IPS-NIHi11 (cell line): Measurements from ENCODE around the gene EFL1.

ENCODE experiments used
- DNase-seq: peaks from one replicate; pipeline ENCODE4 v3.0.0; 2012; ENCODE audit warnings: mixed read lengths, low spot score

The EFL1 gene

DNA sequence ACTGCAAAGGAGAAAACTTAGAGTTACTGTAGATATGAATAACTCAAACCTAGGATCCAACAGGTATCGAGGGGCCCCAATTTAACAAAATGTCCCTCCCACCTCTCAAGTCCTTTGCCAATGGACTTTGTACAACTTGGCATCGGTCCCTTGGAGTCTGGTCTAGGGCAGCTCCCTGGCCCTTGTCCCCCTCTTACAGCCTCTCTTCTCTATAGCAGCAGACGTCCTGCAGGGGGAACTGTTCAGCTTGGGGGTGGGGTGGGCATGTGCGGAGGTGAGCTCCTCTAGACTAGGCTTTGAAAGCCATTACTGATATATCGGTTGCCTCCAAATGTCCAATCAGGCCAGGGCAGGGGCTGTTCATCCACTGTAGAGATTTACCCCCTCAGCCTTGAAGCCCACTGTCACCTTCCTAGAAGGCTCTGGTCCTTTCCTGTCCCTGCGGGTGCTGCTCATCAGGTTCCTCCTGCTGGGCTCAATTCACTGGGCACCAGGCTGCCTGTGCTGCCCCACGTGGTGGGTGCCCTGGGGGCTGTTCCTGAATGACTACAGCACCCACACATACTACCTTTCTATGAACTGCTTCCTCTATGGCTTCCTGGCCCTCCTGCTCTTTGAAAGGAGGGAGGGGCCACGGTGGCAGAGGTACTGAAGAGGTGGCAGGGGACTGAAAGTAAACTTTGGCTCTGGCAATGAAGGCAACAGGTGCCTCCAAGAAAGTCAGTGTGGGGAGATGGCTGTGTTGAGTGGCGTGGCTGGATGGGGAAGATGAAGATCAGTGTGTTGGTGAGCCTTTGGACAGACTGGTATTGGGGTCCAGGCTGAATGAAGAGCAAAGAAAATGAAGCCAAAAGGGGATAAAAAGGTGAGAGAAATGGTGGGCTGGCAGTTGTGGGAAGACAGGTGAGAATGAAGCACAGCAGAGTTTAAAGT, 137.9 kb downstream of the EFL1 start:
- no peak for DNase-seq

DNA sequence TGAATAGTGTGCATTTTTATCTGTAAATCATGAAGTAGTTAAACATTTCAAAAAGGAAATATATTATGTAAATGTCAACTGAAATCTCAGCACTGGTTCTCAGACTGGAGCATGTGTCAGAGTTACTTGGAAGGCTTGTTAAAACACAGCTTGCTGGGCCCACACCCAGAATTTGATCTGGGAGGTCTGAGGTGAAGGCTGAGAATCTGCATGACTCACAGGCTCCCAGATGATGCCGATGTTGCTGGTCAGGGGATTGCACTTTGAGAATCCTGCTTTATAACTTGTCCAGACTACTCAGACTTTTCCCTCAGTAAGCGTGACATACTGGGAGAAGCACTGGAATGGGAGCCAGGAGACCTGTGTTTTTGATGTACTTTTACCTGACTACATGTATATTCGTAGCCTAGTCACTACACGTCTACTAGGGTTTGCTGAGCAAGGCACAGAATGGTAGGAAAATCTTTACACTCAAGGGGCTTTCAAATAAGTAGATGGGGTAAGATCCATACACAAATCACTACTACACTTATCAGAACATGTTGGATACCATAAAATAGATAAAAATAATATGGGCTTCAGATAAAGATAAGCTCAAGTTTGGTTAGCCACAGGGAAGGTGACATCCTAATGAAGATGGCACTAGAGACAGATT, 139.7 kb downstream of the EFL1 start:
- DNase-seq = no peak

DNA sequence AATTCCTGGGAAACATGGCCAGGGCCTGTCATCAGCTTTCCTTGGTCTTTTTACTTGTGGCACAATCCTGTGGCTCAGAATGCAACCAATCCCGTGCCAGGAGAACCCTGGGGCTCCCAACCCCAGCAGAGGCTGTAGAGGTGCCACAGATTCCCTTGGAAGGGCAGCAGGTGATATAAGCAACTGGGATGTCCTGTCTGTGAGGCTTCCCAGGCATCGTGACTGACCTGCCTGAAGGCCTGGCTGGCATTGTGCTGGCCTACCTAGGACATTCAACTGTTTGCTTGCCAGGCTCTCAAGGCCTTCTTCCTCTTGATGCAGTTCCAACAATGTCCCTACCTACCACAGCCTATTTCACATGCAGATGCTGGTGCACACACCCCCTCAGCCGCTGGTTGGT, 144.5 kb downstream of the EFL1 start:
- DNase-seq = no peak

DNA sequence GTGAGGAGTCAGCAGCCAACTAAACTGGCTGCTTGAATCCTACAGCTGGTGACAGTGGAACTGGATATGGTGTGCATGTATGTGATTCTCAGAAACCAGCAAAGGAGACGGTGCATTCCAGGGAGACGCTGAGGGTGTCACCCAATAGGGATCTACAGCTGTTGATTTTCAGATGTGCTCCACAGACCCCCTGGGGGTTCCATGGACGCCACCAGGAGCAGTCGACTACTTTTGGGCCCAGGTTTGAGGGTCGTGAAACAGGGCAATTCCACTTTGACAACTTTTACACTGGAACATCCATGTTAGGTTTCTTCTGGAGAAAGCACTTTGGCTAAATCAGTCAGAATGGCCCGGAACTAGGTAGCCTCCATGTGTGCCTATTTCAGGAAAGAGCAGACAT, 145.2 kb downstream of the EFL1 start:
- no peak for DNase-seq

DNA sequence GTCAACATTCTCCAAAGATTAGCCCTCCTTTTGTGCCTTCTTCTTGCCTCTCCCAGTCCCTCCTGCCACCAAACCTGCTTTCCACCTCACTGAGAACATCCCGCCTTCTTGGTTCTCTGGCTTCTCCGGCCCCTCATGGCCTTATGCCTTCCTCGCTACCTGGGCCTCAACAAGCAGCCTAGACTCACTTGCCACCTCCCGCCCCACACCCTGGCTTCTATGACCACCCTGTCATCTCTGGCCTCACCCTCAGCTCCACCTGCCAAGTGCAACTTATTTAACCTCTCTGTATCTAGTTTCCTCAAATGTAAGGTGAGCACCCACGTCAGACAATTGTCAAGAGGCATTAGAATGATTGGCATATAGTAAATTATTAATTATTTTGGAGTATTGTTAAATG, 147.9 kb downstream of the EFL1 start:
- DNase-seq = no peak

DNA sequence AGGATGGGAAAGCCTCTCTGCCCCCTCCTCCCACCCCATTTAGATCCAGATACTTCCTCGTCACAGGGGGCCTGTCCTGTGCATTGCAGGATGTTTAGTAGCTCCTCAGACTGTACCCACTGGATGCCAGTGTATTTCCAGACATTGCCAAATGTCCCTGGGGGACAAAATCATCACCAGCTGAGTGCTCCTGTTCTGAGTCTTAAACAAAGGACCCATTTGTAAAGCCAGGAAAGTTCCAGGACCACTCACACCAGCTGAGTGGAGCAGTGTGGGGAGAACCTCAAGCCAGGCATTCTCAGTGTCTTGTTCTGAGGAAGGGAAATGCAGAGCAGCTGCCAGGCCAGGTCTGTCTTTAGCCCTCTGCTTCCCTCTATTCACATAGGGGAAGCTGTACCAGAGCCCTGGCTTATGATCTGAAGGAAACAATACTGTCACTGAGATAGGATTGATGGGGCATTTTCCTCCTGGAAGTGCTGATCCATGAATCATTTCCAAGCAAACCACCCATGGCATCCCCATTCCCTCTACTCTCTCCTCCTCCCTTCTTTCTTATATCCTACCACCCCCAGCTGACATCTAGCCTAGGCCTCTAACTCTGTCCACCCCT, 149.3 kb downstream of the EFL1 start:
- no peak for DNase-seq

DNA sequence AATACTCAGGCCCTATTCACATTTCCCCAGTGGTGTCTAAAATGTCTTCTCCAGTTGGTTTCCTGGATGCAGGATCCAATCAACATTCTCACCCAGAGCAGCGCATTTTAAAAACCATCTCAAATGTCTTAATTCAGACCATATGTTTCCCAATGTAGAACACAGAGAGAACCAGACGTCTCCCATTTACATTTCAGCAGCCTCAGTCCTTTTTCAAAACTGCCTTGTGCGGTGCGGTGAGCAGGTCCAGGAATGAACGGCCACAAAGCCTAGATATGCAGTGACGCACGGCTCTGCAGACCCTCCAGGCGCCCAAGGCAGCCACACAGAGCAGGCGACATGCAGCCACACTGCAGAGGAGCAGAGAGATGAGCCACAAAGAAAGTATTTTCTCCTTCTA, 150.6 kb downstream of the EFL1 start:
- DNase-seq = no peak

DNA sequence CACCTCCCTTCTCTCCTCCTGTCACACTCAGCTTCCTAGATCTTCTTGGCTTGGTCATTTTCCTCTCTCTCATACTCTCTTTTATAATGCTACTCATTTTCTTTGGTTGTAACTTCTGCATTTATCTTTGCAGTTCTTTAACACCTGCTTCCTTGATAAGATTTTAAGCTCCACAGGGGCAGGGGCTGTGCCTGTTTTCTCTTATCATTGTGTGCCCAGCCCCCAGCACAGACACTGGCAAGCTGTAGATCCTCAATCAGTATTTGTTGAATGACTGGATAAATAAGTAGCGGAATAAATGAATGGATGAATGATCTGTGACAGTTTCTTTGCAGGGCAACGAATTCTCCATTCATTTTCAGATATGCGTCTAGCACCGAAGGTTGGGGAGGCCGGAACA, 152.4 kb downstream of the EFL1 start:
- no peak for DNase-seq

DNA sequence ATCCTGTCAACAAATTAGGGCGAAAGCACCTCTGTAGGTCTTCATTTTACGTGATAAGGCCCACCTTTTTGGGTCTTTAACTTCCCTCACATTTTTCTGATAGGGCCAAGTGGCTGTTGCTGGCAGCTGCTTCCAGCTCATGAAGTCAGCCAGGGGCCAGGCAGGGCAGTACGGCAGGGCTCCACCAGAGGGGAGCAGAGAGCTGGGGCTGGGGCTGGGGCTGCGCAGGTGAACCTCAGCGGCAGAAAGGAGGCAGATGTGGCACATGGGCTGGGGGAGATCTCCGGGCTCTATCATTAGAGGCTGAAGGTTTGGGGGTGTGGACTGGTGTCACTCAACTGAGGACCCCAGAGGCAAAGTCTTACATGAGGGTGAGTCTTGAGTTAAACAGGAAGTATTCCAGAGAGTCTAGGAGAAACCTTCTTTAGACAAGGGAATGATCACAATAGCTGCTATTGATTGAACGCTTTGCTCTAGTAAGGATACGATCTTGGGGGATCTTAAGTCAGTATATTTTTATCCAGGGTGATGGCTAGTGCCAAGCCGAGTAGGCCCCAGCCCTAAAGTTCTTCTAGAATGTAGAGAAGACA, 153.9 kb downstream of the EFL1 start:
- DNase-seq = peak; percentile 88

DNA sequence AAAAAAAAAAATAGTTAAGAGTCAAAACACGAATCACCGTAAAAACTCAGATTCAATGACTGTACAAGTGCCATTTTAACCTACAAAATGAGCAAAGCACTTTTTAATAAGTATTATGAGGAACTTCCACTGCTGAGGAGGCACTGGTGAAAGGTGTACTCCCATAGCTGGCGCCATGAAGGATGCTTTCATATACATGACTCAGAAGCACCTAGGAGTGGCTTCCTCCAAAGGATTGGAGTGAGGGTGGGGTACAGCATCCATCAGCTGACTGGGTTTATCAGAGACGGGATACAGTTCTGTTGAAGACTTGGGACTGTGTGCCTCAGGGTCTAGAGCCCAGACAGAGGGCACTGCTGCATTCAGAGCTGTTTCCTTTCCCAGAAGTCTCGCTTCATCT, 155.9 kb downstream of the EFL1 start:
- DNase-seq = no peak

DNA sequence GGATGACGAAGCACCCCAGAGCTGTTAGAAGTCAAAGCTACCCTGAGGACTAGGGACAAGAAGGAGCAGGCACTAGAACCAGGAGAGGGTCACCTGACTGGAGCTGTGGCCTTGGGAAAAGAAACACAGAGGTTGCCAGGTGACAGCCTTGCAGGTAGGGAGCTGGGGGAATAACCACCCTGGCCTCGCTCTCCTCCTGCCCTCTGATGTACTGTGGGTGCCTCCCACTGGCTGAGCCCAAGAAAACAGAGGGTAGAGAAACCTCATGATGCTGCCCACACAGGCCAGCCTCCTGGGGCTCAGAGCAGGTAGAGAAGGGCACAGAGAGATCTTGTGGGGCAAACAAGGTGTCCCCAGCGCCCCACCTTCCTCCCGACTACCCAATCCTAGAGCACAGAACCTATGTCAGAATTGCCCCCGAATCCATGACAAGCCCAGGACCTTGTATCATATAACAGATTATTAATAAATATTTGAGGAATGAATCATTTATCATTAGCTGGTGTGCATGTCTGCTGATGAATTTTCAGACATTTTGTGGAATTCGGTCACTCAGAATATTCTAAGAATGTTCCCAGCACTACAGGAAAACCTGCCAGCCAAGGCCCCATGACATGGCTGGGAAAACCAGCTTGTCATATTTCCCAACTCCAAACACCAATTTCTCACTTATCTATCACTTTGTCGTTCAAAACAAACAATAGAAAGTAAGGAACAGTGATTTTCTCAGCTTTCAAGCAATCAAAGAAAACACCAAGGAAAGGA, 156.9 kb downstream of the EFL1 start:
- peak; percentile 25 for DNase-seq

DNA sequence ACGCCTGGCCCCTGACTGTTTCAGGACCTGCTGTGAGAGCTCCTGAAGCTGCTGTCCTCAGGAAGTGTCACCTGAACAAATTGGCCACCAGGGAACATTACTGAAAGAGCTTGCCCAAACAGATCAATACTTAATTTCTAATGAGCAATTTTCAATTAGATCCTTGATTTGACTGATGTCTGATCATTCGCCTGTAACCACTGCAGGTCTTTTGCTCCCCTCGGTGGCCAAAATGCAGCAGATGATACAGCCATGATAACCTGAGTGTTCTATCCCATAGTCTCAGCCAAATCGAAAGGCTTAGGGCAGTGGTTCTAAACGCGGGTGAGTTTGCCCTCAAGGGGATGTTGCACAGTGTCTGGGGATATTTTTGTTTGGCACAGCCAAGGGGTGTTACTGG, 159.1 kb downstream of the EFL1 start:
- no peak for DNase-seq

DNA sequence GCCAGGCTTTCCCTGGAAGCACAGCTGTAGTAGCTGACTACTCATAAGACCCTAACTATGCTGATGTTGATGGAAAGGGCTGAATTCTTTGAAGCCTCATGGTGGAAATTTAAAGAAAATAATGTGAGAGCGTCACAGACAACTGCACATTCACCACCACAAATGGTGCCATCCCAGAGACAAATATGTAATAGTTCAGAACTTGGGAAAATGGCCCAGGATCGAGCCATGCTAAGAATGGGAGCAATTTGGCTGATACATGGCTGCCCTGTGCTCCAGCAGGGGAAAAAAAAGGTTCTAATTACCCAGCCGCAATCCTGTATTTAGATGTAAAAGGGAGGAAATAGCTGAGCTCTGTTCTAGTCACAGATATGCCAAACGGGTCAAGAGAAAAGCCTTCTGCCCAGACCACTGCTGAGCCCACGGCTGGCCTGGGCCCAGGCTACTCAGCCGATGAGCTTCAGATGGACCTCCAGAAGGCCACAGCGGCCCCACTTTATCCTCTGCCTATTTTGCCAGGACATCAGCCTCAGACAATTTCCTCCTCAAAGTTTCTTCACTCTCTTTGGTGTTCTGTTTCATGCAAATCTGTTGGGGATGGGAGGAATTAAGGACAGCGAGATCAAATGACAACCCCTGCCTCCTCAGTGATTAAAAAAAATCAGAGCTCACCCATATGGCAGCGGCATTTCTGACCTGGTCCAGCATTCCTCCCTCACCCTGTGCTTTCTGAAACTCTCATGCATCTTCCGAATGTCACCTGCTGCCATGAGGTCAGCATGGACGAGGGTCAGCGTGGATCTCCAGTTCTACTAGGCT, 162.2 kb downstream of the EFL1 start:
- peak; percentile 26 for DNase-seq

DNA sequence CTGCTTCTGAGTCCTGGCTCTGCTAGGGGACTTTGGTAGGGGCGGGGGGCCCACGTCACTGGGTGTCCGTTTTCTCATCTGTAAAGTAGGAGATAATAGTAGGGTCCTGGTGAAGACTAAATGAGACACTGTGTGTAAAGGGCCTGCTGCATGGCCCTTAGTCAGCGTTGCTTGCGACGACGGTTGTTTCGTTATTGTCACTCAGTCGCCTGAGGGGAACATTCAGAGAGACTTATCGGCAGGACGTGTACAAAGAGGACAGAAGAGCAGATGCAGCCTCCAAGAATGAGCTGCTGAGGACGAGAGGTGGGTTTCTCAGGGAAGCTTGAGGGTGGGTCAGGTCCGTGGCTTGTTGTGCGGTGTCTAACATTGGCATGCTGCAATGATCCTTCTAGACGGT, 163.9 kb downstream of the EFL1 start:
- DNase-seq = no peak

DNA sequence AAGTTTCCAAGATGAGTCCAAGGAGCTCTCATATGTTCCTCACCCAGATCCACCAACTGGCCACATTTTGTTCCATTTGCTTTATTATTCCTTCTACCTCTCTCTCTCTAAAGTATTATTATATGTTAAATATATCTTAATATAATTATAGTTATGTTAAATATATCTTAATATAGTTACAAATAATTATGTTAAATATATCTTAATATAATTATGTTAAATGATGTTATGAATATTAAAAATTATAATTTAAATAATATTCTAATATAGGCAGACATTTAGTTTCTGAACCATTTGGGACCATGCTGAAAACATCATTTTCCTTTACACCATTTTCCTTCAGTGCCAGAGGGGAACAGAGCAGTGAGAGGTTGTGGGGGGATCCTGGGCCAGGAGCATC, 166.7 kb downstream of the EFL1 start:
- no peak for DNase-seq

DNA sequence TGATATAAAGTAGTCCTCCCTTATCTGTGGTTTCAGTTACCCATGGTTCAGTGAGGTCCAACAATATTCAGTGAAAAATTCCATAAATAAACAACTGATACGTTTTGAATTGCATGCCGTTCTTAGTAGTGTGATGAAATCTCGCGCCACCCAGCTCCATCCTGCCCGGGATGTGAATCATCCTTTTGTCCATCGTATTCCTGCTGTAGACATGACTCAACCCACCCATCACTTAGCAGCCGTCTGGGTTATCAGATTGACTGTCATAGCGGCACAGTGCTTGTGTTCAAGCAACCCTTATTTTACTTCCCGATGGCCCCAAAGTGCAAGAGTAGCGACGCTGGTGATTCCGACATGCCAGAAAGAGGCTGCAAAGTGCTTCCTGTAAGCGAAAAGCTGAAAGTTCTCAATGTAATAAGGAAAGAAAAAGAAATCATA, 168.7 kb downstream of the EFL1 start:
- no peak for DNase-seq

DNA sequence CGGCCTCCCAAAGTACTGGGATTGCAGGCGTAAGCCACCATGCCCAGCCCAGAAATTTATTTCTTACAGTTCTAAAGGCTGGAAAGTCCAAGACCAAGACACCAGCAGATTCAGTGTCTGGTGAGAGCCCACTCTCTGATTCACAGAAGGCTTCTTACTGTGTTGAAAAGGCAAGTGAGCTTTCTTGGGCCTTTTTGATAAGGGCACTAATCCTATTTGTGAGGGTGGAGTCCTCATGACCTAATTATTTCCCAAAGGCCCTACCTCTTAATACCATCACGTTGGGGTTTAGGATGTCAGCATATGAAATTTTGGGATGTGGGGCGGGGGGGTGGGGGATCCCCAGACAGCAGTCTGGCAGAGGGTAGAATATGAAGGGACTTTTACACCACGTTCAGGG, 169.2 kb downstream of the EFL1 start:
- DNase-seq = no peak

DNA sequence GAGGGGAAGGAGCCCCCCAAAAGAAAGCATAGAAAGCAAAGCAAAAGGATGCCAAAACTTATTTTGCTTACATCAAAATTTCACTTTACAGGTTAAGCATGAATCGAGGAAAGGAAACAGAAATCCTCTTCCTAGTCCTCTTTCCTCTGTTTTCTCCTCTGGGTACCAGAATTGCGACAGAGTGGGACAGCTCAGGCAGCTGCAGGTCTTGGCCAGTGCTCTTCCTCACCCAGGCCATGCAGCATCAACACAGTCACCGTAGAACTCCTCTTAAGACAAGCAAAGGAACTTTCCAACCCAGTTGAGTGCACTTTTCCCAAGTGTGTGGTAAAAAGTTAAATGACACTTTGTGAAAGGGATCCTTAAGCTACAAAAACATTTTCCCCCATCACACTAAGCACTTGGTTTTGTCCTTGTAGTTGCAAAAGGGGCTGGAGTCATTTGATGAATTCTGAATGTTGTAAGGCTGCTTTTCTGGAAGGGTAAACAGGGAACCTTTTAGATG, 170.8 kb downstream of the EFL1 start:
- DNase-seq = no peak

DNA sequence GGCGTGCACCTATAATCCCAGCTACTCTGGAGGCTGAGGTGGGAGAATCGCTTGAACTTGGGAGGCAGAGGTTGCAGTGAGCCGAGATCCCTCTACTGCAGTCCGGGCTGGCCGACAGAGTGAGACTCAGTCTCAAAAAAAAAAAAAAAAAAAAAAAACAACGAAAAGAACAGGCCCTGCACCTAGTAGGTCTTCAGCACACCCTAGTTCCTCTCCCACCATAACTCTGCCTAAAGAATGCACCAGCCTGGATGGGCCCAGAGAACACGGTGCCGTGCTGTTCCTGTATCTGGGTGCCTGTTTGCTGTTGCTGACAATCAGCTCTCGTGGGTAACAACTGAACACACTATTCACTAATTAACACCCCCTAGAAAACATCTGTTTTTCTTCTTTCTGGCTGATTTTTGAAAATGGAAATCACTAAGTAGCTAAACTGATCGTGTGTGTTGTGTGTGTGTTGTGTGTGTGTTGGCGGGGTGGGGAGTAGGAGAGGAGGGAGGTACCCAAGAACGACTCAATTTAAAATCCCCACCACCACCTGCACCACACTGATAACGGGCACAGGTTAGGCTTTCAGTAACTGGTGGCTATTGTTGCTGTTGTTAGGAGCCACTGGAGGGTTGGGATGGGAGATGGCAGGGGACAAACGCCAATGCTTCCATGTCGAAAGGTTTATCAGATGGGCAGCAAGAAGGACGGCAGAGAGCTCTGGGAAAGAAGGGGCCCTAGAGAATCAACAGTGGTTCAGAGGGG, 176.1 kb downstream of the EFL1 start:
- no peak for DNase-seq
